Fibroblast of pulmonary artery (primary cell): ENCODE data around the gene BMP2.

Experiments used
- DNase-seq: peaks from one replicate; pipeline ENCODE4 v3.0.0-alpha.2; 2010; ENCODE audit warnings: low read depth
- H3K4me3 ChIP-seq: replicated peaks from 2 replicates; pipeline ENCODE4 v1.5.1; 2011; ENCODE audit warnings: low read depth, mild to moderate bottlenecking, control low read depth, low read length, moderate library complexity
- TF ChIP-seq, protein P1 (sequence below): IDR thresholded peaks from 2 replicates; pipeline ENCODE4 v1.5.1; 2011; ENCODE audit warnings: mild to moderate bottlenecking, control low read depth, low read length, inconsistent platforms; ENCODE audit errors: missing control alignments

BMP2 gene

DNA sequence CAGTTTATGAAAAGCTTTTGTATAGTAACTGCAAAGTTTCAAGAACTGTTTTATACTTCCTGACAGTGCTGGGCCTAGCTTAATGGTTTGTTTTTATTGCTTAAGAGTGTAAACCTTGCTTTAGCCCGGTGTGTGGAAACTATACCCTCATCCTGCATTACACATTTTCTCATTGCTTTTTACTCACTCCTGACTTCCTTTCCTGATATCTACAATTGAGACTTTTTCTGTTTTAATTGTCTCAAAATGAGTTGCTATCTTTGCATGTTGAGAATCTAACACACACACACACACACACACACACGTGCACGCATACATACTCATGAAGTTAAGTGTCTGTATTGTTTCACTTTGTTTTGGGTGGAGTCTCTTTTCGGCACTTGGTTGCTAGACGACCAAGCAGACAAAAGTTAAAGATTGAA is 16.7 kb downstream of the BMP2 start:
- H3K4me3 ChIP-seq, result no peak overlapping the region
- TF ChIP-seq, protein P1, sequence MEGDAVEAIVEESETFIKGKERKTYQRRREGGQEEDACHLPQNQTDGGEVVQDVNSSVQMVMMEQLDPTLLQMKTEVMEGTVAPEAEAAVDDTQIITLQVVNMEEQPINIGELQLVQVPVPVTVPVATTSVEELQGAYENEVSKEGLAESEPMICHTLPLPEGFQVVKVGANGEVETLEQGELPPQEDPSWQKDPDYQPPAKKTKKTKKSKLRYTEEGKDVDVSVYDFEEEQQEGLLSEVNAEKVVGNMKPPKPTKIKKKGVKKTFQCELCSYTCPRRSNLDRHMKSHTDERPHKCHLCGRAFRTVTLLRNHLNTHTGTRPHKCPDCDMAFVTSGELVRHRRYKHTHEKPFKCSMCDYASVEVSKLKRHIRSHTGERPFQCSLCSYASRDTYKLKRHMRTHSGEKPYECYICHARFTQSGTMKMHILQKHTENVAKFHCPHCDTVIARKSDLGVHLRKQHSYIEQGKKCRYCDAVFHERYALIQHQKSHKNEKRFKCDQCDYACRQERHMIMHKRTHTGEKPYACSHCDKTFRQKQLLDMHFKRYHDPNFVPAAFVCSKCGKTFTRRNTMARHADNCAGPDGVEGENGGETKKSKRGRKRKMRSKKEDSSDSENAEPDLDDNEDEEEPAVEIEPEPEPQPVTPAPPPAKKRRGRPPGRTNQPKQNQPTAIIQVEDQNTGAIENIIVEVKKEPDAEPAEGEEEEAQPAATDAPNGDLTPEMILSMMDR, result no peak
- DNase-seq, result peak; percentile 53

DNA sequence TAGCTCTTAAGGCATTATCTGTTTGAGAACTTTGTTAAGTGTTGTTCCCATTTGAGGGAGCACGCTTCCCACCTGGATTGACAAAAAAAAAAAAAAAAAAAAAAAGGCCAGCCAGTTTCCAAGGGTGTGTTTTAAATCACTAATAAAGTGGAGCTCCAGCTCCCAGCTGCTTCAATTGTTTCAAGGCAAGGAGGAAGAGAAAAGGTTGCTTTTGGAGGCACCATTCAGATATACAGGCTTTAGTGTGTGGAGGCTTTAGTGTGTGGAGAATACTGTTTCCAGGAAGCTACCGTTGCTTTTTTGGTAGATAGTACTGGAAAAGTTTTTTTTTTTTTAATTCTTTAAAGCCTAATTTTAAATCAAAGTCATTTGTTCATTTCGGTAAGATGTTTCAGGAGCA is 17.3 kb downstream of the BMP2 start:
- no peak overlapping the region for H3K4me3 ChIP-seq
- TF ChIP-seq, protein P1, result no peak
- no peak for DNase-seq

DNA sequence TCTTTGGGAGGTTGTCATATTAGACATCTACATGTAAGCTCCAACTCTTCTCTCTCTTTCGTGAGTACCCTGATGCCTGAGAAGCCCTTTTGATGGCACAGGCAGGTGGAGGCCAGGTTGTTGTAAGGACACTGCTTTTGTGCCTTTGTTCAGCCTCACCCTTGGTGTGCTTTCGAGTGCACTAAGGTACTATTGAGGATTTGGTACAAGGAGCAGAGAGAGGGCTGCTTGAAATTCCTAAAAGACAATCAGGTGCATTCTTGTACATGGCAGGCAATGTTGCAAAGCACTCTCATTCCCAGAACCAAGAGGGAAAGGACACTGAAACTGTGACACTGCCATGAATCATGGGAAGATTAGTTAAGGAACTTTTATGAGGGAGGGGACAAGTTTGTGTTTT is 19.1 kb downstream of the BMP2 start:
- TF ChIP-seq, protein P1, result no peak
- no peak overlapping the region for H3K4me3 ChIP-seq
- DNase-seq, result no peak

DNA sequence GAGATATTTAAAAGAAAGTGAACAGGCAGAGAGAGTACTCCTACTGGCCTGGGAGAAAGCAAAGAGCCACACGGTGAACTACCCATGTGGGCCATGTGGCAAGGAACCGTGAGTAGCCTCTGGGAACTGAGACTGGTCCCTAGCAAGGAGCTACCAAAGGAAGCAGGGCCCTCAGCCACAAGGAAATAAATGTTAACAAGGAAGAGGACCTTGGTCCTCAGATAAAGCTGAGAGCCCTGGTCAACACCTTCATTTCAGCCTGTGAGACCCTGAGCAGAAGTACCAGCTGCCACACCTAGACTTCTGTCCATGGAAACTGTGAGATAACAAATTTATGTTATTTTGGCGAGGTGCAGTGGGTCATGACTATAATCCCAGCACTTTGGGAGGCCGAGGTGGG is 25.3 kb downstream of the BMP2 start:
- DNase-seq, result no peak
- TF ChIP-seq, protein P1, result no peak
- H3K4me3 ChIP-seq, result no peak overlapping the region

DNA sequence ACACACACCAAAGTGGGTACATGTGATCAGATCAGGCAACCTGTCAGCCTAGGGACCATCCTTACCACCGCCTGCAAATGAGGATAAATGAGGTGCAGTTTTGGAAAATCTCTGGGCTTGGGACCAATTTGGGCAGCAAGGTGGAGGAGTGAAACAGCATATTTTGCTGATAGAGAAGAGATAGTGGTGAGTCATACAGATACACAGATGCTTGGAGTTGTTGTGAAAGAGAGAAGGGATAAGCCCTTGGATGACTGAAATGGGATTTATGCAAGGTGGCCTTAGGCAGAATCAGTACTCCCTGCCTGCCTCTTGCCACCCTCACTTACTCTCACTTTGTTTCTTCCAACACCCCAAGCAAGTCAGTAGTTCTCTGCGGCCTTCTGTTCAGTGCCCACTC is 34.7 kb downstream of the BMP2 start:
- H3K4me3 ChIP-seq, result no peak overlapping the region
- TF ChIP-seq, protein P1, result no peak
- DNase-seq, result no peak

DNA sequence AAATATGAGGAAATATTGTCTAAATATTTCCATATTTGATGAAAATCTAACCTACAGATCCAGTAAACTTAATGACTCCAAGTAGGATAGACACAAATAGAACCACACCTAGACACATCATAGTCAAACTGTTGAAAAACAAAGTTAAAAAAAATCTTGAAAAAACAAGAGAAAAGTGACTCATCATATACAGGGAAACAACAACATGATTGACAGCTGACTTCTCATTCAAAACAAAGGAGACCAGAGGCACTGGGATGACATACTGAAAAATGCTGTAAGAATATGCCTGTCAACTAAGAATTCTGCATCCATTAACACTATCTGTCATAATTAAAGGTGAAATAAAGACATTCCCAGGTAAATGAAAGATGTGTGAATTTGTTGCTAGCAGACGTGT is 38.8 kb downstream of the BMP2 start:
- TF ChIP-seq, protein P1, result no peak
- DNase-seq, result no peak
- no peak overlapping the region for H3K4me3 ChIP-seq

DNA sequence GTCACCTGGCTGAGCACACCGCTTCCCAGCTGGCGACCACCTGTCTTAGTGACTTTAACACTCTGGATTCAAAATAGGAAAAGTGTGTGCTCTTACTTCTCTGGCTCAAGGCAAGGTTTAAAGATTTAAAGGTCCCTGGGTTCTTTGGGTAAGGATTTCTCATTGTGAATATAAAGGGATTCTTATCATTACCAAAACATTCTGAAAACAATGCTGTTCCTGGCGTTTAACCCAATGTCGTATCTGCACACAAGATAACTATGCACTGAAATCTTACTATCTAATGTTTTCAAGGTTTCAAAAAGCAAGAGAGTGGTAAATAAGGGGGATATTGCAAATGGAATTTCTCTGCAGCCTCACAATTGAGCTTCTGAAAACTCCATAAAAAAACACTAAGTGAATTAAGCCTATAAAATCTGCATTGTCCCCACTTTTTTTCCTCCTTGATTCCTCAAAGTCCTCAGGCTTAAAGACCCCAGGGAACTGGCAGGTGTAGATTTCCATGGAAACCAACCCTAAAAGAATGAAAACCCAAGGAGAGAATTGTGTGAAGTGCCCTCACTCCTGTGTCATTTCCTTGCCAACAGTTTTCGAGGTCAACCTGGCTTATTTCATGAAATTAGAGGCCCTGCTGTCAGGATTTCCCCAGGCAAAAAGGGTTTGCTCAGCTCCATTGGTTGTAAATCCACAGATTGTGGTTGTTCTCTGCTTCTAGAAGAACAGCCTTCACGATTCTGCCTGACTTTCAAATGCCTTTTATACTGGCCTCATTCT is 44.0 kb downstream of the BMP2 start:
- no peak overlapping the region for H3K4me3 ChIP-seq
- TF ChIP-seq, protein P1, result no peak
- peak; percentile 44 for DNase-seq
